LNCAP (cell line): ENCODE data around the gene NRG2.
A peak's percentile ranks its signal among the peaks of the same experiment; 100 is the strongest.

Source experiments
- TF ChIP-seq, protein P1 (sequence below): fragments of 450-650 bp; IDR thresholded peaks from 2 replicates; pipeline ENCODE4 v1.5.1; 2017; ENCODE audit warnings: mild to moderate bottlenecking

The NRG2 gene

DNA sequence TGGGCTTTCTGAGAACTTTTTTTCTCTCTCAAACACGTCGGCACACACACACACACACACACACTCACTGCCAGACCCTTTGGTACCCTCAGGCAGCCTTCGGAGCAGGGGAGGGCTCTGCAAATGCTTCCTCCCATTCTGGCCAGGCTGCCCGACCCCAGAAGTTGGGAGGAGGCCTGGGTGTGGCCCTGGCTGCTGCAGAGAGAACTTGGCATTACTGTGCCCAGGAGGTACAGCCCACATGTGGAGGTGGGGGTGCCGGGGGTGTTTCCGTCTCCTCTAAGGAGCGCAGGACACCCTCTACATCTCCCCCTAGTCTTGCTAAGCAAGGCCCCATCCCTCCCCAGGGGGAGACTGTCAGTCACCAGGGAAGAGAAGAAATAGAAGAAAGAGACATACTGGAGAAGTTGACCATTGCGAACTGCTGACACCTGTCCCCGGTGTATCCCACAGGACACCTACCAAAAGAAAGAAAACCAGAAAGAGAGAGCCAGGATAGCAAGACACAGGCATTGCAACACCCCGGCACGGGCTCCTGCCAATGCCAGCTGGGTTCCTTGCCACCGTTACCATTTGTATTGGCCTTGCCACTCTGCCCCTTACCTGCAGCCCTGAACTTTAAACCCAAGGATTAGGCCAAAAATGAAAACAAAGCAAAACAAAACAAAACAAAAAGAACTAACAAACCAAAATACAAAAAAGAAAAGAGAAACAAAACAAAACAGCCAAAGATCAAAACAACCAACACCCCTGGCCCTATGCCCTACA lies 178.2 kb downstream of the NRG2 start:
- TF ChIP-seq, protein P1, sequence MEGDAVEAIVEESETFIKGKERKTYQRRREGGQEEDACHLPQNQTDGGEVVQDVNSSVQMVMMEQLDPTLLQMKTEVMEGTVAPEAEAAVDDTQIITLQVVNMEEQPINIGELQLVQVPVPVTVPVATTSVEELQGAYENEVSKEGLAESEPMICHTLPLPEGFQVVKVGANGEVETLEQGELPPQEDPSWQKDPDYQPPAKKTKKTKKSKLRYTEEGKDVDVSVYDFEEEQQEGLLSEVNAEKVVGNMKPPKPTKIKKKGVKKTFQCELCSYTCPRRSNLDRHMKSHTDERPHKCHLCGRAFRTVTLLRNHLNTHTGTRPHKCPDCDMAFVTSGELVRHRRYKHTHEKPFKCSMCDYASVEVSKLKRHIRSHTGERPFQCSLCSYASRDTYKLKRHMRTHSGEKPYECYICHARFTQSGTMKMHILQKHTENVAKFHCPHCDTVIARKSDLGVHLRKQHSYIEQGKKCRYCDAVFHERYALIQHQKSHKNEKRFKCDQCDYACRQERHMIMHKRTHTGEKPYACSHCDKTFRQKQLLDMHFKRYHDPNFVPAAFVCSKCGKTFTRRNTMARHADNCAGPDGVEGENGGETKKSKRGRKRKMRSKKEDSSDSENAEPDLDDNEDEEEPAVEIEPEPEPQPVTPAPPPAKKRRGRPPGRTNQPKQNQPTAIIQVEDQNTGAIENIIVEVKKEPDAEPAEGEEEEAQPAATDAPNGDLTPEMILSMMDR, result no peak

DNA sequence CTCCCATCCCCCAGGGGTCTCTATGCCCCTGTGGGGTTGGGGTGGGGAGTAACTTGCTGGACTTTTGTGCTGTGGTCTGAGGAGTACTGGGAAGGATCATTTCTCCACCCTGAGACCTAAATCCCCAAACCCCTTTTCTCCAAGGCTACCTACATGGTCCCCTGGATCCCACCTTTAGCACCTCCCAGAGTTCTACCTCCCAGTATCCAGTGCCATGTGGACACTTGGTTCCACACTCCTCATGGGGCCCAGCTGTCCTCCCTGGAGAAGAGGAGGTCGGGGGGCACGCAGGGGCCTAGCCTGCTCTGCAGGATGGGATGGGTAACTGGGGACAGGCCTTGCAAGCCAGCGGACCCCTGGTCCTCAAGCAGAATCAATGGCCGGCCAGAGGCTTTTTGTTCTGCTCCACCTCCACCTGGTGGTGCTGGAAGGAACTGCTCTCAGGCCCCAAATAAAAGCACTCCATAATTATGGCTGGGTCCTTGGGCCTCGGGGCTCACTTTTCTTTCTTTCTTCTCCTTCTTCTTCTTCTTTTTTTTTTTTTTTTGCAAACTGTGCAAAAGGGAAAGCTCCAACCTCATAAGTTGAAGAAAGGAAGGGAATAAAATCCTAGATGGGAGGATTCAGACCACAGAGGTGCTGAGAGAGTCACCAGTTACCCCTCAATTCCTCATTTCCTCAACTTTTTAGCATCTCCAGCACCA lies 179.1 kb downstream of the NRG2 start:
- TF ChIP-seq, protein P1, result peak; percentile 84

DNA sequence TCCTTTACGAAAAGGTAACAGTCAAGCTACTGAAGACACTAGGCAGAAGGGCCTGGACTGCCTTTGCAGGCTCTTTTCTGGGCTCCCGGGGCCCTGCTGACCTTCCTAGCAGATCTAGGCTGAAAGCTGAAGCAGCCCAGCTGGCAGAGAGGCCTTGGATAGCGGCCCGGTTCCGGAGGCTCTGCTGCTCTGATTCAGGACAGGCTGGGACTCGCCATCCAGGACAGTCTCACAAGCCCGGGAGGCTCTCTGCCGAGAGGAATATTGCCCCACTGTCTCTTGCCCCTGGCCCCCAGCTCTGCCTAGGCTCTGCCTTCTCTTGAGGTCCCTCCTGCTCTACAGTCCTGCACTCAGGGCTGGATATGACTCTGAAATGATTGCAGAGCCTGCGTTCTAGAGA lies 179.7 kb downstream of the NRG2 start:
- TF ChIP-seq, protein P1, result no peak

DNA sequence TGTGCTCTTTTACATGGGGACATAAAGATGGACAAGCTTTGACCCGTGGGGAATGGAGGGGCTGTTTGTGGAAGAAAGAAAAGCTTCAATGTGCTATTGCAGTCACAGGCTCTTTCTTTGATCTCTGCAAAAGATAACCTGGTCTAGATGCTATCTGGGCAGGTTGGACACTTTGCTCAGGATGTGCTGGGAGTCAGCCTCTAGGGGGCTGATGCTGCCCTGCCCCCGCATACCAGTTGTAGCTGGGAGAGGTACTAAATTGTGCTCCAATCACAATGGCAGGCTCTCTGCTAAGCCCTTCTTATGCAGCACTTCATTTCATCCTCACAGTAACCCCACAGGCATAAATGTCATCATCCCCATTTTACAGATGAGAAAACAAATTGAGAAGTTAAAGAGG lies 180.3 kb downstream of the NRG2 start:
- TF ChIP-seq, protein P1, result no peak

DNA sequence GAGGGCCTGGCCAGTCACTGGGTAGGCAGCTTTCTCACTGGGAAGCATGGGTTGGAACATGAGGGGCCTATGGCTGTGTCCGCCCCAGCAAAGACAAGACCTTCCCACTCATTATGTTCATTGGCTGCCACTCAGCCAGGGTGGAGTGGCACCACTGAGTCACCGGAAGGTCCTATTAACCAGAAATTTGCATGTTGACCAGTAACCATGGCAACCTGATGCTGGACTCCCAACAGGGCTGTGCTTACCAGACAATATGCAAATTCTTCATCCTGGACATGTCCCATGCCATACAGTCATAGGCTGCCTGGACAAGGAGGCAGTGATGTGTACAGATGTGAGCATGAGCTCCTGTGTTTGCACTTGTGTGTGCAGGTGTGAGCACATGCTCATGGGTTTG lies 180.8 kb downstream of the NRG2 start:
- TF ChIP-seq, protein P1, result no peak

DNA sequence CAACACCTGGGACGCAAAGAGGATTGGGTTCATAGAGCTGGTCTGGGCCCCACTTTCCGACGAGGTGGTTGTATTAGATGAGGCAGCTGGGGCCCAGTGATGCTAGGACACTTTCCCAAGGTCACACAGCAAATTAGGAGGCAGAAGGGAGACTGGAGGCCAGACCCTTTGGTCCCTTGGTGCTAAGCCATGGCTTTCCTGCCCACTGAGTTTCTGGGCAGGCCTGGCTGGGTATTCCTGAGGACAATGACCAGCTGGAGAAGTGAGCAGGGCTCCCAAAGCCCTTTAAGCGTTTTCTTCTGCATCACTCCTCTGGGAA lies 181.3 kb downstream of the NRG2 start:
- TF ChIP-seq, protein P1, result no peak

DNA sequence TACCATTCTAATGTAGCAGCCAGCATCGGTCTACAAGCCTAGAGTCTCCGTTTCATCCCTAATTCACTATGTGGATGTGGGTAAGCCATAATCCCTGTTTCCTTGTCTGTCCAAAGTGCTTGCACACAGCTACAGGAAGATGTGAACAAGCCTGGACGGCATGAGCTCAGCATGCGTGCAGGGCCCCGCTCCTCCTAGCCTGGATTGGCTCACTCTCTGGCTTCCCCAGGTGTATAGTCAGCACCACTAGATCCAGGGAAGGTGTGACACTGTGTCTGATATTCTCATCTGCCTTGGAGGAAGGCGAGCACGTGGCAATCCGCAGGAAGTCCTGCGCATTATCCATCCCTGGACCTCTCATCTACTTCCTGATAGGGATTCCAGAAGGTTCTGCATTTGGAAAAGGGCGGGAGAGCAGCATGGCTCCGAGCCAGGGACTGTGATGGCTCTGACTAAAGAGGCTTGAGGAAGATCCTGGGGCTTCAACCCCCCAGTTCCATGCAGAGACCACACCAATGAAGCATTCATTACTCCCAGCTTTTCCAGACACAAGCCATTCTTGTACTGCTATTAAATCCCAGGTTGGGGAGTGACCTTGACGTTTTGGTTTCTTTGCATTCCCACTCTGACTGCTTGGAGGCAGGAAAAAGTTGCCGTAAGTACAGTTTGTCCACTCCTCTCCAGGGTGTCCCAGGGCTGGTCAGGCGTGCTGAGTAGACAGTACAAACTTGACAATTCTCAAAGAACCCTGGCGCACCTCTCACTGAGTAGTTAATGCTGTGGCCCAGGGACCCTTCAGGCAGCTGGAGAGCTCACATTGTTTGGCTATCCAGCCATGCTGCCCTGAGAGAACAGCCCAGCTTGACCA lies 181.8 kb downstream of the NRG2 start:
- TF ChIP-seq, protein P1, result no peak
